GM18873 (cell line): ENCODE results near the gene OXER1.

ENCODE experiments used
- ATAC-seq: cut with Tn5 transposase; IDR thresholded peaks from one replicate; pipeline ENCODE4 v1.9.1; 2021; ENCODE audit warnings: mild to moderate bottlenecking, moderate library complexity, moderate number of reproducible peaks; ENCODE audit not compliant: unreplicated experiment, low FRiP score

Gene OXER1

GRCh38 chr2:42713920-42714319, 50.0 kb downstream of the OXER1 start:
- ATAC-seq = no peak

- ATAC-seq = no peak
These were observed 51.0 kb downstream of the OXER1 start for GRCh38 chr2:42712934-42713333.
